HPDE6-E6E7 (cell line): ENCODE measurements around the gene UHRF1.

ENCODE experiments used
- DNase-seq: peaks from one replicate; pipeline ENCODE4 v3.0.0; 2011; ENCODE audit warnings: missing footprints; ENCODE audit errors: extremely low spot score

The UHRF1 gene

DNA sequence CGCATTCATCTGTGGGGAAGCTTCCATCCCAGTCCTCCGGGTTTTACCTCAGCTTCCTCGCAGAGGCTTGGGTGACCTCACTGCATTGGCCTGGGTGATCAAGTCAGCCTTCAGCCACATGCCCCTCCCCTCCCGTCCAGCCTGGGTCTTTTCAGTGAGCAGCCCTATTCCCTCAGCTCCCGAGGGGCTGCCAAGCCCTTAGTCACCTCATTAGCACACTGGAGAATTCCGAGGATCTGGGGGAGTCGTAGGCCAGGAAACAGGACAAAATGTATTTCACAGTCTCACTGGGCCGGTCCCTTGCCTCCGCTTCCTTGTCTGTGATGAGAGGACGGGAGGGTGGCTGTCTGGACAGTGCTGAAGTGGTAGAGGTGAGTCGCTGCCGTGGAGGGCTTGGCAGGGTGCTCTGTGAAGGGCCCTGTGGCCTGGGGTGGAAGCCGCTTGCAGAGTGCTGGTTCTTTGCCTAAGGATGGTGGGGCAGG is 79.5 kb downstream of the UHRF1 start:
- DNase-seq, result no peak

DNA sequence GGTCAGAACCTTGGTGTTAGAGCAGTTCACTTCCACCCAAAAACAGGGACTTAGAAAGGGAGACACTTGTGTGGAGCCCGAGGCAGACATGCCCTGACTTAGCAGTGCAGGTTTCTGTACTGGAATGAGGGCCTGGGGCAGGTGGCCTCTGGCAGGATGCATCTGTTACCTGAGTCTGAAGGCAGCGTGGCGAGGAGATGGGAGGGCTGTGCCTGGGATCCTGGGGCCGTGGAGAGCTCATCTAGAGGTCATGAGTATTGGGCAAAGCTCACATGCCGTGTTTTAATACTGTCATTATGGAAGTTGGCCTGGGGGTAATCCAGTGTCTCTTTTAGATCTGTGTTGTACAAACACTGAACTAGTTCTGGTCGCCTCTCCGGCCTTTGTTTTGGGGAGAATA is 81.0 kb downstream of the UHRF1 start:
- DNase-seq, result no peak

DNA sequence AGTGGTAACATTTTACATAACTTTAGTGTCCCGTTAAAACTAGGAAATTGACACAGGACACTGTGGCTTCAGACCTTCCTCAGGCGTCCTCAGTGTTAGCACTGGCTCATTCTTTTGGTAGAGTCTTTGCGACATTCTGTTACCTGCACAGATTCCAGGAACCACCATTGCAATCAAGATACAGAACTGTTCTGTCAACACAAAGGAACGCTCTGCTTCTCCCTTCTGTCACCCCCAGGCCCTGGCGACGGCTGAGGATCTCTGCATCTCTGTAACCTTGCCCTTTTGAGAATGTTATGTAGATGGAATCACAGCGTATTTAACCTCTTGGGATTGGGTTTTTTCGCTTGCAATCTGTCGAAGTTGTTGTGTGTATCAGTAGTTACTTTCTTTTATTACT is 82.2 kb downstream of the UHRF1 start:
- DNase-seq, result no peak

DNA sequence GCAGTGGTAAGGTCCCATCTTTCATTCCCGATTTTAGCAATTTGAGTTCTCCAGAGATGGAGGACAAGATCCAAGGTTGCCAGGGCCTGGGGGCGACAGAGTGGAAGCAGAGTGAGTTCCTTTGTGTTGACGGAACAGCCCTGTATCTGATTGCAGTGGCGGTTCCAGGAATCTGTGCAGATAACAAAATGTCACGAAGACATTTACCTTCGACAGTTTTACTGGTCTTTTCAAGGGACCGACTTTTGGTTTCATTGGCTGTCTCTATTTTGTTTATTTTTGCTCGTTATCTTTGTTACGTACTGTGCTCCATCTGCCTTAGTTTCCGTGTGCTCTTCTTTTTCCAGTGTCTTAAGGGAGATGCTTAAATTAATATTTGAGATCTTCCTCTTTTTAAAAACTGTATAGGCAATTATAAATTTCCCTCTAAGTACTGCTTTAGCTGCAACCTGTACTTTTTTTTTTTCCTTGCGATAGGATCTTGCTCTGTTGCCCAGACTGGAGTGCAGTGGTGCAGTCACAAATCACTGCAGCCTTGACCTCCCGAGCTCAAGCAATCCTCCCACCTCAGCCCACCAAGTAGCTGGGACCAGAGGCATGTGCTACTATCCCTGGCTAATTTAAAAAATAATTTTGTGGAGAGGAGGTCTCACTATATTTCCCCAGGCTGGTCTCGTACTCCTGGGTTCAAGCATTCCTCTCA is 82.8 kb downstream of the UHRF1 start:
- no peak for DNase-seq

DNA sequence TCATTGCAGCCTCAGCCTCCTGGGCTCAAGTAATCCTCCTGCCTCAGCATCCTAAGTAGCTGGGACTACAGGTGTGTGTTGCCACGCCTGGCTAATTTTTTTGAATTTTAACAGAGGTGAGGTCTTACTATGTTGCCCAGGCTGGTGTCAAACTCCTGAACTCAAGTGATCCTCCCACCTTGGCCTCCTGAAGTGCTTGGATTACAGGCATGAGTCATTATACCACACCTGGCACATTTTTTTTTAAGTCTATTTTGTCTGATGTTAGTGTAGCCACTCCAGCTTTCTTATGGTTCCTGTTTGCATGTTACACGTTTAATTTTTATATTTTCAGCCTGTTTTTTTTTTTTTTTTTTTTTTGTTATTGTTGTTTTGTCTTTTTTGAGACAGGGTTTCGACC is 84.4 kb downstream of the UHRF1 start:
- DNase-seq, result no peak

DNA sequence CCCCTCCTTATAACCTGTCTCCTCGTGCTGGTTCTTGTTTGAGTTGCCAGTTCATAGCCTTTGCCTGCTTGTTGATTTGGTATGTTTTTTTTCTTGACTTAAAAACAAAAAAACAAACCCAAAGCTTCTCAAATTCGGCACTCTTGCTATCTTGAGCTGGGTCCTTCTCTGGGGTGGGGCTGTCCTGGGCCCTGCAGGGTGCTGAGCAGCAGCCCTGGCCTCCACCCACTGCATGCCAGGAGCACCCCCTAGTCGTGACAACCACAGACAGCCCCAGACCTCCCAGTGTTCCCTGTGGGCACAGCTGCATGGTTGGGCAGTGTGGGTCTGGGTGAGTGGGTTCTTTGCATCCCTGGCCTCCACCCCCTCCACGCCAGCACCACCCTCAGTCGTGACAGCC is 87.4 kb downstream of the UHRF1 start:
- DNase-seq, result no peak

DNA sequence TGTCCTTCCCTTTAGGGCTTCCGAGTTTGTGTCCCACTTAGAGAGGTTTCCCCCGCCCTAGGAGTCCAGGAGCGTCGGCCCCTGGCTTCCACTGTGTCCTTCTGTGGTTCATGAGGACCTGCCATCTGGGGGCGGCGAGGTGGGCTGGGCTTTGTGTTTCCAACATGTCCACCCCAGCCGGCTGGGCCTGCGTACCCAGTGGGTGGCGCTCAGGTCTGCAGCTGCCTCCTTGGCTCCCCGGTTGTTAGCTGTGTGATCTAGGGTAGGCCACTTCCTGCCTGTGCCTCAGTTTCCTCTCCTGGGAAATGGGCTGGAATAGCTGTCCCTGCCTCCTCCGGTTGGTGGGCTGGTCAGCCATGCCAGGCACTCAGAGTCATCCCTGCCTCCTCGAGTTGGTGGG is 88.0 kb downstream of the UHRF1 start:
- DNase-seq, result no peak

DNA sequence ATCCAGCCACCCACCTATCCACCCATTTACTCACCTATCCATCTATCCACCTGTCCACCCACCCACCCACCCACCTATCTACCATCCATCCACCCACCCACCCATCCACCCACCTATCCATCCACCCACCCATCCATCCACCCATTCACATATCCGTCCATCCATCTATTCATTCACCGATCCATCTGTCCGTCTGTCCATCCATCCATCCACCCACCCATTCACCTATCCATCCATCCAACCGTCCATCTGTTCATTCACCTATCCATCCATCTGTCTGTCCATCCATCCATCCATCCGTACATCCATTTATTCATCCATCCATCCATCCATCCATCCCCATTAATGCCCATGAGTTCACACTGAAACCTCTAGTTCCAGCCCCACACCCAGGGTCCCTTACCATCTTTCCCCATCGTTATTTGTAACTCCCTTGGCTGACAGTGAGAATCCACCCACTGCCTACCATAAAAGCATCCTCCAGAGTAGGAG is 90.9 kb downstream of the UHRF1 start:
- DNase-seq, result no peak

DNA sequence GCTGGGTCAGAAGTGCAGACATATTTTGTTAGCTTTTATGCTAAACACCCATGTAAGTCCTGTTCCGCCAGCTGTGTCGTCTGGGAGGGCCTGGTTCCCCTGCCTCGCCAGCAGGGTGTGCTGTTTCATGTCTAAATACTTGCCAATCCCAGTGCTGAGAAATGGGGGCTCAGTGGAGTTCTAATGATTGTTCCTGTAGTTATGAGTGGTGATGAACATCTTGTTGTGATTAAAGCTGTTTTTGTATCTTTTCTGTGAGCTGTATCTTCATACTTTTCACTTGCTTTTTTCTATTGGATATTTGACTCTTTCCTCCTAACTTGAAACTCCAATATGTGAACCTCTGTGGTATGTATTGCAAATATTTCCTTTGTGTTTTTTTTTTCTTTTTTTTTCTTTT is 92.3 kb downstream of the UHRF1 start:
- DNase-seq, result peak; percentile 23

DNA sequence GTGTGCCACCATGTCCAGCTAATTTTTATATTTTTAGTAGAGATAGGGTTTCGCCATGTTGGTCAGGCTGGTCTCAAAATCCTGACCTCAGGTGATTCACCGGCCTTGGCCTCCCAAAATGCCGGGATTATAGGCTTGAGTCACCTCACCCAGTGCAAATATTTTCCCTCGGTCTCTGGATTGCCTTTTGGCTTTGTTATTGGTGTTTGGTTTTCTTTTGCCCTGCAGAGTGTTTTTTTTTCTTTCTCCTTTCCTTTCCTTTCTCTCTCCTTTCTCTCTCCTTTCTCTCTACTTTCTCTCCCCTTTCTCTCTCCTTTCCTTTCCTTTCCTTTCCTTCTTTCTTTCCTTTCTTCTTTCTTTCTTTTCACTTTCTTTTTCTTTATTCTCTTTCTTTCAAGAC is 92.8 kb downstream of the UHRF1 start:
- DNase-seq, result no peak

DNA sequence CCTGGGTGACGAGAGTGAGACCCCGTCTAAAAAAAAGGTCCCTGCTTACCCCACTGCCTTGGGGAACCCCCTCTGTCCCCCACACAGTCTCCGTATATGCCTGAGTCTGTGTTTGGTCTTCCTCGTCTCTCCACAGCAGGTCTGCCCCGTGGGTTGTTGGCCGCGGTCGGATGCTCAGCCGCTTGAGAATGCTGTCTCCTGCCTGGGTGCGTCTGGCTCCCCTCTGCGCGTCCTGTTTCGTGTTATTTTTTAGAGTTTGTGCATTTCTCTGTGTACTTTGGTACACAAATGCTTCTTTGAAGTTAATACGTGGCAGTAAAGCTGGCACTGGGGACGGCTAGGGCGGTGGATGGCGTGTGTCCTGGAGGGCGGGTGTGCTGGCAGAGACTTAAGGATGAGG is 94.5 kb downstream of the UHRF1 start:
- no peak for DNase-seq

DNA sequence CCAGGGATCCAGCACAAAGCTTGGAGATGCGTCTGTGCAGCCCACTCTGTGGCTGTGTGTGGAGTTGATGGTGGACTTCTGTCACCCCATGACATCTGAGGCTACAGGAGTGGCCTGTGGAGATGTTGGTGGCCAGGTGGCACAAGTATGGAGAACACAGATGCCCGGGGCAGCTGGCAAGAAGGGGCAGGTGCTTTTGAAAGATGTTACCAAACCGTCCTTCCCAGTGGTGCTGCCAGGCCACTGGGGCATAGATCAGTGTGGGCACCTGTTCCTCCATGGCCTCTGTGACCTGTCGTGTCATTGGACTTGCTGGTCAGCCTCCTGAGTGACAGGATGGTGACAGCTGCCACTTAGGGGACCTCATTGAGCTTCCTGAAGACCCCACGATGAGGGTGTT is 95.8 kb downstream of the UHRF1 start:
- DNase-seq, result no peak

DNA sequence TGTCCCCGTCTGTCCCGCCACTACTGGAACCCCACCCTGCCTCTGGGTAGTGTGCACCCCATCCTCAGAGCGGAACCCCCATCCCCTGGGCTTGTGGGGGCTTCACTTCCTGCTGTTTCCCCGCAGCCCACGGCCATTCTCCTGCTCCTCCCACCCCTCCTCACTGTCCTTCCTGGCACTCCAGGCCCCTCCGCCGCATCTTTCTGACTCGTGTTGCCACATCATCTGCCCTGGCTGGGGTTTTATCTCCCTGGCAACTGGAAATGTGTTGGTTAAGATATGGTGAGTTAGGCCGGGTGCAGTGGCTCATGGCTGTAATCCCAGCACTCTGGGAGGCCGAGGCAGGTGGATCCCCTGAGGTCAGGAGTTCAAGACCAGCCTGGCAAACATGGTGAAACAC is 96.9 kb downstream of the UHRF1 start:
- no peak for DNase-seq

DNA sequence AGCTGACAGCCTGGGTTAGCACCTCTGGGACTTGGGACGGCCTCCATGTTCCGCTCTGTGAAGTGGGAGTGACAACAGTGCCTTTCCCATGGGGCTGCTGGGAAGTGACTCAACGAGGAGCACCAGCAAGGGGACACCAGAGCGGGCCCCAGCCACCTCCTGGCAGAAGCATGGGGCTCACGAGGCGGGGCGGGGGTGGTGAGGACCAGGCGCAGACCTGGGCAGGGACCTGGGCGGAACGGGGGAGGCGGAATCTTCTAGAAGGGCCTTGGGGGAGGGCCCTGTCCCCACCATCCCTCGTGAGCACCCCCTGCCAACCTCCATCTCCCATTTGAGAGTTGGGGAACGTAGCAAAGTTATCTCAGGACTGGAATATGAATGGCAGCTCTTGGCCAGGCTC is 97.5 kb downstream of the UHRF1 start:
- DNase-seq, result no peak
